ENCODE measurements around the gene IGFBP5. TPM values are rescaled to one million over a fixed set of nuclear protein-coding genes. Genes with fewer than 3 reads are reported as not detected.

IGFBP5 gene
- total and polyA plus RNA-seq, 9 of the 15 experiments (the other 6 are each of a cell fraction or from before 2014, with no cell fraction given): 0.01 to 1.9 (median 0.03) TPM; not detected in 6

DNA sequence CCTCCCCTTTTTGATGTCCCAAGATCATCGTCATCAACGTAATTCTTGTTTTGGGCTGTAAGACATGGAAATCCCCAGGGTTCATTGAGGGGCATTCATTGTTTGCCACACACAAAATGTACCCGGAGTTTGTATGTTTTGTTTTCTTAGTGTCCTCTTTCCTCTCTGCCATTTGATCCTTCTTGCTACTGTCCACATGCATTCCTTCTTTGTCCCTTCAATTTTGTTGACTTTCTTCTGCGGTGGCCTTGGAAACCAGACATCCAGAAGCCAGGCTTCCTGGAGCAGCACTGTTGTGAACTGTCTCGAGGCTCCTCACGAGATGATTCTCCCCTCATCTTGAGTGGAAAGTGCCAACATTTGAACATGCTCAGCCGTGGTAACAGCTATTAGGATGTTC lies 37.4 kb downstream of the IGFBP5 start:
- Histone ChIP-seq H3K79me2 (ENCODE audit: control insufficient read depth, insufficient read depth, low read length) (no peaks in the 10 kb centered on the region), H3K4me1 (replicated peaks in 1 of 2; ENCODE audit: control insufficient read depth in 2 of 2, insufficient read depth in 2 of 2, low read length in 2 of 2) (peaks cover 0 to 4% of the 10 kb centered on the region in 2 experiments; a peak in 2 of 5 replicates), H3K27me3 (ENCODE audit: control insufficient read depth in 2 of 2, insufficient read depth in 2 of 2, low read length in 2 of 2) (peaks cover 3 to 47% of the 10 kb centered on the region in 2 experiments; a peak in 4 of 5 replicates), H3K9me1 (ENCODE audit: control insufficient read depth, insufficient read depth, low read length) (no peaks in the 10 kb centered on the region), H3K27ac (ENCODE audit: extremely low read depth, low read depth, low read length) (no peak overlapping the region), H3K36me3 (ENCODE audit: control insufficient read depth, insufficient read depth, low read length) (no peaks in the 10 kb centered on the region), H3K4me2 (ENCODE audit: insufficient read depth, low read length) (no peak overlapping the region), H3K9ac (ENCODE audit: insufficient read depth in 1 of 2, low read depth in 2 of 2, low read length in 2 of 2) (no peak overlapping the region), H3K4me3 (no peak overlapping the region), H4K20me1 (replicated peaks; ENCODE audit: control insufficient read depth, insufficient read depth, low read length) (no peaks in the 10 kb centered on the region), H3K9me3 (replicated peaks; ENCODE audit: control insufficient read depth, insufficient read depth, low read depth, low read length) (no peaks in the 10 kb centered on the region), H2AFZ (ENCODE audit: low read depth, low read length) (no peak overlapping the region)
- ChIA-PET POLR2A (no interaction called here), CTCF (ENCODE audit: low intra/inter-chr PET ratio) (no interaction called here)
- BruUV-seq (replicated peaks): no TSS peak
- FAIRE-seq (no peak), DNase-seq (ENCODE audit: extremely low read depth in 1 of 4, low spot score in 3 of 4) (no peak), ATAC-seq (no peak)
- in situ Hi-C loops (cut with MboI): loop anchor here (25.0 kb wide), 1 partner anchor 446 kb away; no protein-coding TSS in a partner anchor
- TF ChIP-seq ZNF347 (CRISPR knock-in tag; IDR thresholded peaks at IDR 0.05; ENCODE audit: low read depth) (no peak), ZNF140 (CRISPR knock-in tag; IDR thresholded peaks at IDR 0.05) (no peak), ZBTB17 (CRISPR knock-in tag; IDR thresholded peaks at IDR 0.05) (no peak), SMAD1 (IDR thresholded peaks at IDR 0.05; ENCODE audit: low read depth, low read length, partially characterized antibody) (no peak), FUS (optimal IDR thresholded peaks at IDR 0.05; ENCODE audit: low read depth, low read length) (no peak), ZNF76 (CRISPR knock-in tag; IDR thresholded peaks at IDR 0.05; ENCODE audit: borderline replicate concordance) (no peak), TOE1 (IDR thresholded peaks at IDR 0.05; ENCODE audit: borderline replicate concordance) (no peak), TOE1 (CRISPR knock-in tag; IDR thresholded peaks at IDR 0.05; ENCODE audit: borderline replicate concordance, low read depth) (no peak), SIX5 (IDR thresholded peaks at IDR 0.05; ENCODE audit: borderline replicate concordance in 1 of 2, insufficient read depth in 1 of 2, low read depth in 1 of 2, low read length in 2 of 2) (no peak), RAD21 (CRISPR knock-in tag; conservative IDR thresholded peaks at IDR 0.05 in 1 of 2, IDR thresholded peaks at IDR 0.05 in 1 of 2) (no peak)
- intact Hi-C loops (cut with micrococcal nuclease): no loop called here
- WGBS (ENCODE audit: insufficient coverage, low coverage, missing lambda C conversion rate): 0% methylated on average over 7 of the region's 7 CpGs

Measured in K562 (cell line).